ENCODE results near the gene C4orf33.

DNA sequence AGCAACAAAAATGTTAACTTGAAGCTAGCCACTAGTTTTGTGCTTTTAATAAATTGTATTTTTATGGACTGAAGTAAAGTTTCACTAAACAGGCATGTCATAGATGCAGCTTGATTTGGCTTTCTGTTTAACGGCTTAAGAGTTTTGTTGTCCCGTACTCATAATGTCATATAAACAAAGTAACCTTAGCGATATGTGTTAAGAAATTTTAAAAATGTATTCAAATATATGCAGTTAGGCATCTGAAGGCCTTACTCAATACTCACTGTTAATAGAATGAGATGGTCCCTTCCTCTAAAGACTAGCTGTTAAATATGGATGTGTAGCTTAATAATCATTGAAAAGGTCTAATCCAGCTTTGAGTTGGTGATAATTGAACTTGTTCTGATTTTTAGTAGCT, 1.6 kb upstream of the C4orf33 start:
- TF ChIP-seq CTCF (IDR thresholded peaks at IDR 0.05; ENCODE audit: insufficient read depth, low read length, poor library complexity, severe bottlenecking) (no peak), EZH2phosphoT487 (conservative IDR thresholded peaks at IDR 0.05; ENCODE audit: low read length) (no peak)
